ENCODE results near the gene AGPAT2.

GRCh38 chr9:136665704-136666371 is 21.4 kb downstream of the AGPAT2 start:
- TF ChIP-seq EP300 (IDR thresholded peaks at IDR 0.05): no peak
- peak in 1 of 4 experiments; percentile 22 for TF ChIP-seq CTCF (IDR thresholded peaks at IDR 0.05)
- no peak for TF ChIP-seq POLR2AphosphoS5 (IDR thresholded peaks at IDR 0.05)
- TF ChIP-seq POLR2A (IDR thresholded peaks at IDR 0.05): no peak

Measured in gastroesophageal sphincter (tissue), 3 donors.